Adipocyte (in vitro differentiated cells): ENCODE data around the gene RTL10.

Experiments
- DNase-seq: peaks from one replicate; pipeline ENCODE4 v3.0.0-alpha.2; 2015; ENCODE audit warnings: low read depth
- H3K27me3 ChIP-seq: replicated peaks from 2 replicates; pipeline ENCODE4 v1.7.0; 2013; ENCODE audit warnings: mild to moderate bottlenecking, low read length, moderate library complexity; ENCODE audit not compliant: control insufficient read depth, insufficient read depth
- H3K36me3 ChIP-seq: 2 replicates; pipeline ENCODE4 v1.7.0; 2013; ENCODE audit warnings: low read length, mild to moderate bottlenecking, moderate library complexity; ENCODE audit not compliant: control insufficient read depth, insufficient read depth, severe bottlenecking
- H3K4me1 ChIP-seq: 2 replicates; pipeline ENCODE4 v1.7.0; 2013; ENCODE audit warnings: mild to moderate bottlenecking, low read length, moderate library complexity; ENCODE audit not compliant: control insufficient read depth, insufficient read depth
- H3K4me3 ChIP-seq: 2 replicates; pipeline ENCODE4 v1.7.0; 2013; ENCODE audit warnings: mild to moderate bottlenecking, low read length, moderate library complexity
- H3K9ac ChIP-seq: 2 replicates; pipeline ENCODE4 v1.7.0; 2013; ENCODE audit warnings: mild to moderate bottlenecking, low read length, moderate library complexity
- H3K9me3 ChIP-seq: 2 replicates; pipeline ENCODE4 v1.7.0; 2013; ENCODE audit warnings: mild to moderate bottlenecking, low read length, moderate library complexity; ENCODE audit not compliant: control insufficient read depth

The RTL10 gene

DNA sequence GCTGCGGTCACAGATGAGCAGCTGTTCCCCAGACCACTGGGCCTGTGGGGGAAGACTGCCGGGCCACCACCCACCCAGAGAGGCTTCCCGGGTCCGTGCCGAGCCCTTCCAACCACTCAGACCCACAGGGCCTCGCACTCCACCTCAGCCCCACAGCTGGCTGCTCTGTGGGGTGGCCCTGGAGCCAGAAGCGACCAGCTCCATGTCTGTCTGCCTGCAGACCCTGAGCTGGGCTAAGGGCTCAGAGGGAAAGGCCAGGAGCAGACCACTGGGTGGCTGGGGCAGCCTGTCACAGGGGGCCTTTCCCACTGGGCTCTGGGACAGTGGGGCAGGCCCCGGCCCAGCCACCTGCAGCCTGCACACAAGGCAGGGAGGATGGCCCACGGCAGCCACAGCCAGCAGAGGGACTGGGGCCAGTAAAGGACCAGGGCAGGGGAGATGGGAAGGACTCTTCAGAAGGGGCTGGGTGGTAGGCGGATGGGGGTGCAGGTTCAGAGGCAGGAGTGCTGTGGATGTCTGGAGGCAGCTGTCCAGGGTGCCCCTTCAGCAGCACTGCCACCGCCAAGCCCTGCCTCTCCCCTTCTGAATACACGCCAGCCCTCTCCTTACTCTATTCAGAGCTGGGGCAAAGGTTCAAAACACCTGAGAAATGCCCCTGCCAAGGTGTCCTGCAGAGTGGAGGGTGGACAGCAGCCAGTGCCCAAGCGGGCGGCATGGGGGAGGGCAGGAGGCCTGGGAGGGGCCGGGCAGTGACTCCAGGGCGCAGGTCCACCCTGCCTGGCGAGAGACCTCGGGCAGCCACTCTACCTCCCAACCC lies 32.2 kb downstream of the RTL10 start:
- no peak for DNase-seq
- no peaks in the 10 kb centered on the region for H3K36me3 ChIP-seq
- H3K9ac ChIP-seq, result no peak overlapping the region
- H3K27me3 ChIP-seq, result no peaks in the 10 kb centered on the region
- no peaks in the 10 kb centered on the region for H3K9me3 ChIP-seq
- H3K4me1 ChIP-seq, result peaks cover 20% of the 10 kb centered on the region
- no peak overlapping the region for H3K4me3 ChIP-seq

- H3K36me3 ChIP-seq, result no peaks in the 10 kb centered on the region
- H3K9me3 ChIP-seq, result no peaks in the 10 kb centered on the region
- peaks cover 20% of the 10 kb centered on the region for H3K4me1 ChIP-seq
- H3K9ac ChIP-seq, result no peak overlapping the region
- DNase-seq, result no peak
- no peaks in the 10 kb centered on the region for H3K27me3 ChIP-seq
- H3K4me3 ChIP-seq, result no peak overlapping the region
Observed at GRCh38 chr22:19821523-19822300, 33.0 kb downstream of the RTL10 start.

GRCh38 chr22:19820880-19821522 lies 33.7 kb downstream of the RTL10 start:
- H3K9me3 ChIP-seq, result no peaks in the 10 kb centered on the region
- no peak for DNase-seq
- H3K9ac ChIP-seq, result no peak overlapping the region
- H3K36me3 ChIP-seq, result no peaks in the 10 kb centered on the region
- H3K4me1 ChIP-seq, result peaks cover 15% of the 10 kb centered on the region
- no peak overlapping the region for H3K4me3 ChIP-seq
- H3K27me3 ChIP-seq, result no peaks in the 10 kb centered on the region

DNA sequence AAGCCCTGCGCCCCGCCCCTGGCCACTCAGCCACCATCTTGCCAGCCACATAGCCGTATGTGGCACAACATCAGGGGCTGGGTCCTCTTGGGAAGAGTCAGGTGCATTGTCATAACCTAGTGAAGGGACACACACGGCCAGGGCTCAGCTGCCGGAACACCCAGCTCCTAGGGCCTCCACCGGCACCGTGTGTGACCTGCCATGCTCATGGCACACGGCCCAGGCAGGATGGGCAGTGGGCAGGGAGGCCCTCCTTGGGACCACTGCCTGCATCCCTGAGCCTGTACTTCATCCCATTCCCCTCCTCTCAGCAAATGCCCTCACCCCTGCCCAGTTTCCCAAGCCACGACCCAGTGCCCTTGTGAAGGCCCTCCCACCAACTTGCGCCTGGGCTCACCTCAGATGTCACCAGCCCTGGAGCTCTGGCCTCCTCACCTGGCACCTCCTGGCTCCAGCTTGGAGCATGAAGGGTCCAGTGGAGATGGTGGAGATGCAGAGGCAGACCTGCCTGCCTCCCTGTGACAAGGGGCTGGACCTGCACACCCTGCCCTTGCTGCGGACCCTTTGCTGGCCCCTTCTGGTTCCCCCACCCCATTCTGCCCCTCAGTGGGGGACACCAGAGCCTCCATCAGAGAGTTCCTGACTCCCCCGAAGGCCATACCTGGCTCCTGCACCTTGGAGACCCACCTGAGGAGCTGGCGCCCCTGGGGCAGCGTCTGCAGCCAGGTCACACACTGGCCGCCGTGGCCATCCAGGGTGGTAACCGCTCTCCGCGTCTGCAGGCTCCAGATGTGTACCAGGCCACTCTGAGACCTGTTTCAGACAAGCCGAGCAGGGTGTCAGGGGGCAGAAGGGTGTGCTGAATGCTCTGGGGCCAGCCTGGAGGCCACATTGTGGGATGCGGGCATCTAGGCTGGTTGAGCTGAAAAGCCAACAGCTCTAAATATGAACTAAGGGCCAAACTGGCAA lies 34.5 kb downstream of the RTL10 start:
- H3K9ac ChIP-seq, result no peak overlapping the region
- no peak overlapping the region for H3K4me3 ChIP-seq
- H3K36me3 ChIP-seq, result no peaks in the 10 kb centered on the region
- H3K27me3 ChIP-seq, result no peaks in the 10 kb centered on the region
- no peak for DNase-seq
- H3K9me3 ChIP-seq, result no peaks in the 10 kb centered on the region
- peaks cover 15% of the 10 kb centered on the region for H3K4me1 ChIP-seq

GRCh38 chr22:19819208-19819910 lies 35.3 kb downstream of the RTL10 start:
- no peaks in the 10 kb centered on the region for H3K9me3 ChIP-seq
- no peak overlapping the region for H3K4me3 ChIP-seq
- peaks cover 13% of the 10 kb centered on the region for H3K4me1 ChIP-seq
- H3K36me3 ChIP-seq, result no peaks in the 10 kb centered on the region
- no peaks in the 10 kb centered on the region for H3K27me3 ChIP-seq
- H3K9ac ChIP-seq, result no peak overlapping the region
- no peak for DNase-seq

DNA sequence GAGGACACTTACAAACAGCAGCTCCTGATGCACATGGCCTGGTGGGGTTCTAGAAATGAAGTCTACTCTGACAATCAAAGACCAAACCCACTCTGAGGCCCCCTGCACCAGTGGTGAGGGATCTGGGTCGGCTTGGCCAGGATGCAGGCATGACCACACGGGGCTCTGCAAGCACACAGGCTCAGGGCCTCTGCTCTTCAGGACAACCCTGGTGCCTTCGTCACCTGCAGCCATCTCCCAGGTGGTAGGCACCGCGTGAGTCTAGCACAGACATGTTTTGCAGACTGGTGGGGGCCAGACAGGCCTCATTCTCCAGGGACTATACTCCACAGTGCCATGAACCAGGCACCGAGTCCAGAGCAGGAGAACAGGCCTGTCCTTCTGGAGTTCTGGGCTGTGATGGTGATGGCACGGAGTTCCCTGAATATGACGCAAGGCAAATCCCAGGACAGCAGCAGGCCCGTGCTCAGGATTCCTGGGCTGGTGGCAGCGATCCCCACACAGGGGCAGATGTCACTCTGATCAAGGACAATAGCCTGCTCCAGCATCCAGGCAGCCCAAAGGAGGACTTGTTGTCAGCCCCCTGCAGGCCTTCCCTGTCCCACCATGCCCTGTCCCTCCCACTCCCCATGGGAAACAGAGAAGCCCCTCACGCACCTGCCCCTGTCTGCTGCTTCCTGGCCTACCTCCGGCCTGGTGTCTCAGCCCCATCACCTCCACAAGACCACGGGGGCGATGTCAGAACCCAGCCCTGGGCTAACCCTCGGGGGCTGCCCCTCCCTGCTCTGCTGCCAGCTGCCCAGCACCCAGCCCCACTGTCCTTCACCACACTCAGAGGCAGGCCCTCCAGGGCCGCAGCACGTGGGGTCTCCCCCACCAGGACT lies 36.1 kb downstream of the RTL10 start:
- Histone ChIP-seq H3K36me3 (no peaks in the 10 kb centered on the region), H3K9me3 (no peaks in the 10 kb centered on the region), H3K4me1 (peaks cover 7% of the 10 kb centered on the region), H3K27me3 (no peaks in the 10 kb centered on the region), H3K9ac (no peak overlapping the region), H3K4me3 (no peak overlapping the region)
- DNase-seq, result no peak

DNA sequence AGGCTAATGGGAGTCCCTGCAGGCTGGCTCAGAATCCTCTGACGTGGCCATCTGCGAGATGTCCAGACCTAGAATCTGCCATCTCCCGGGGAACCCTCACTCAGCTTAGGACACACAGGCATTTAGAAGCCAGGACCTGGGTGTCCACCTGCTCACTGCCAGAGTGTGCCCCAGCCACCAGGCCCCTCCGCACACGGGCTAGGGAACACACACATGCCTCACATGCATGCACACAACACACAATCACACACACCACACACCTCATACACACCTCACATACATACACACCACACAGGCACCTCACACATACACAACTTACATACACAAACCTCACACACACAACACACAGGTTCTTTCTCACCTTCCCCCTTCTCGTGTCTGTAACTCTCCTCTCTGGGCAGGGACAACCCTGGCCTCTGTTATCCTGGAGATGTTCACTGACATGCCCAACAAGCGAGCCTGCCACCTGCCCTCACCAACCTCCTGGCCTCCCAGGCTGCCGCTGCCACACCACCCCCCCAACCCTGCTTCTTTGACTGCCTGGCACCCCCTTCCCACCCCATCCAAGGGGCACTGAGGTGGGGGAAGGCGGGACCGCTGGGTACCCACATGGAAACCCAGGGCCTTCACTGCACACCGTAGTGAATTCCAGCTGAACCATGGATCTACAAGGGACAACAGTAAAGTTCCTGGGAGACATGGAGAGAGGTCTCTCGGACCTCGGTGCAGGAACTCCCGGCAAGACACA lies 38.1 kb downstream of the RTL10 start:
- no peak for DNase-seq
- no peak overlapping the region for H3K4me3 ChIP-seq

GRCh38 chr22:19815823-19816290 lies 38.8 kb downstream of the RTL10 start:
- no peak for DNase-seq
- H3K27me3 ChIP-seq, result no peaks in the 10 kb centered on the region
- H3K4me1 ChIP-seq, result peaks cover 5% of the 10 kb centered on the region
- no peaks in the 10 kb centered on the region for H3K9me3 ChIP-seq
- no peaks in the 10 kb centered on the region for H3K36me3 ChIP-seq
- H3K4me3 ChIP-seq, result no peak overlapping the region
- H3K9ac ChIP-seq, result no peak overlapping the region

More for the DNA sequence above, 38.1 kb downstream of the RTL10 start:
- no peaks in the 10 kb centered on the region for H3K36me3 ChIP-seq
- H3K4me1 ChIP-seq, result peaks cover 5% of the 10 kb centered on the region
- H3K9ac ChIP-seq, result no peak overlapping the region
- no peaks in the 10 kb centered on the region for H3K27me3 ChIP-seq
- H3K9me3 ChIP-seq, result no peaks in the 10 kb centered on the region

DNA sequence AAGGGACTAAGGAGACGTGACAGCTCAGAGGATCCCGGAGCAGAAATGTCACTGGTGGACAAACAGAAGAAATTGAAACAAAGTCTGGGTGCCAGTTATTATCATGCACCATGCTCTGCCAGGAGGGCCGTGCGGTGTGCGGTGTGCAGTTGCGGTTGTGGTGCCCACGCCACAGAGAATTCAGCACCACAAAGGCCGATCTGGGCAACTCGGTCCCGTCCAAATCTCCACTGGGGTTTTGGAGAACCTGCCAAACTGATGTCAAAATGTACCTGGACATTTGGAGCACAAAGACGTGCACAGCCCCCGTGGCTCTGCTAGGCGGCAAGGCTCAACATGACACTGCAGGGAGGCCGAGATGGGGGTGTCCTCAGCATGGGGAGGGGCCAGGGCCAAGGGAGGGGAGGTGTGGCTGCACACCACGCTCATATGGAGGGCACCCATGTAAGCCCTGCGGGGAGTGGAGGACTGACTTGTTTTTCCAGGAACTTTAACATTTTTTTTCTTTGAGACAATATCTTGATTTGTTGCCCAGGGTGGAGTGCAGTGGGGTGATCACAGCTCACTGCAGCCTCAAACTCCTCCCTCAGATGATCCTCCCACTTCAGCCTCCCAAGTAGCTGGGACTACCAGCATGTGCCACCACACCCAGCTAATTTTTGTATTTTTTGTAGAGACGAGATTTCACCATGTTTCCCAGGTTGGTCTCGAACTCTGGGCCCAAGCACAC lies 39.4 kb downstream of the RTL10 start:
- no peak for DNase-seq
- no peak overlapping the region for H3K9ac ChIP-seq
- no peak overlapping the region for H3K4me3 ChIP-seq
- H3K36me3 ChIP-seq, result no peaks in the 10 kb centered on the region
- H3K4me1 ChIP-seq, result peaks cover 5% of the 10 kb centered on the region
- no peaks in the 10 kb centered on the region for H3K27me3 ChIP-seq
- H3K9me3 ChIP-seq, result no peaks in the 10 kb centered on the region
